Endothelial cell of umbilical vein (primary cell): ENCODE results near the gene LOXL4.

ENCODE experiments used
- EZH2 ChIP-seq: IDR thresholded peaks from 2 replicates; pipeline ENCODE4 v1.6.1; 2012; ENCODE audit warnings: borderline replicate concordance, low read depth, mild to moderate bottlenecking, moderate library complexity, low read length, inconsistent platforms; ENCODE audit not compliant: severe bottlenecking
- FOS ChIP-seq: IDR thresholded peaks from 2 replicates; pipeline ENCODE4 v1.6.1; 2011; ENCODE audit warnings: mild to moderate bottlenecking, low read length, moderate library complexity, borderline replicate concordance; ENCODE audit not compliant: insufficient read depth
- MYC ChIP-seq: IDR thresholded peaks from one replicate; pipeline ENCODE4 v1.6.1; 2011; ENCODE audit warnings: mild to moderate bottlenecking, low read depth, low read length
- POLR2A ChIP-seq: IDR thresholded peaks from 2 replicates; pipeline ENCODE4 v1.6.1; 2012; ENCODE audit warnings: low read depth, mild to moderate bottlenecking, control low read depth, low read length
- POLR2AphosphoS5 ChIP-seq: IDR thresholded peaks from 2 replicates; pipeline ENCODE4 v1.6.1; 2012; ENCODE audit warnings: low read depth, mild to moderate bottlenecking, control low read depth, low read length, moderate library complexity; ENCODE audit not compliant: insufficient read depth
- TF ChIP-seq, protein P1 (sequence below), 2 donors: IDR thresholded peaks; 1 replicate in 1 of 2; 2 replicates in 1 of 2; pipeline ENCODE4 v1.5.1; 2011; ENCODE audit warnings: low read length in 2 of 2, mild to moderate bottlenecking in 2 of 2, moderate library complexity in 2 of 2, control low read depth in 1 of 2, inconsistent platforms in 1 of 2, low read depth in 1 of 2; ENCODE audit not compliant: insufficient read depth in 1 of 2; ENCODE audit errors: extremely low read depth in 1 of 2
- TF ChIP-seq, protein P2 (sequence below): IDR thresholded peaks from 2 replicates; pipeline ENCODE4 v1.6.1; 2011; ENCODE audit not compliant: insufficient read depth, insufficient read length

DNA sequence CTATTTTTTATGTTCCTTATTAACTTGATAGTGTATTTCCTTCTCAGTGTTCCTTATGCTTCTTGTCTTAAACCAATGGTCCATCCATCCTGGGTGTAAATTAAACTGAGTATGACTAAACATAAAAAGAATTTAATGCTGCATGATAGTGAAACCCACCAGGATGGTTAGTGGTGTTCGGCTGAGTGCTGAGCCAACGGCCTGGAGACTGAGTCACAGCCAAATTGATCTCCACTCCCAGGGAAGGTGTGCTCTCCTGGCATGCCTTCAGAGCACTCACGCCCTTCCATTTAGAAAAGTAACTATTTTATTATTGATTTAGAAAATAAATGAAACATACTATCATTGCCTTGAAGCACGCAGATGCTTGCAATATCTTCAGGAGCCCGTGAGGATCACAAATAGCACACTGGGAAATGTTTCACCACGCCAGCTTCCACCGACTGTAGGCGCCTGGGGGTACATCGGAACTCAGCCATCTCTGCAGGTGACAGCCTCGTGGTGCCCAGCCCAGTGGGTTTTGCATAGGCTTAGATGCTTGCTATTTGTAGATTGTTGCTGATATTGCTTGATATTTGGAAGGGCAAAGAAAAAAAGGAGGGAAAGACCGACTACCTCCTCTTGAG is 40.0 kb upstream of the LOXL4 start:
- TF ChIP-seq MYC (no peak), EZH2 (no peak), POLR2AphosphoS5 (no peak), POLR2A (no peak), FOS (no peak)
- TF ChIP-seq, protein P1, sequence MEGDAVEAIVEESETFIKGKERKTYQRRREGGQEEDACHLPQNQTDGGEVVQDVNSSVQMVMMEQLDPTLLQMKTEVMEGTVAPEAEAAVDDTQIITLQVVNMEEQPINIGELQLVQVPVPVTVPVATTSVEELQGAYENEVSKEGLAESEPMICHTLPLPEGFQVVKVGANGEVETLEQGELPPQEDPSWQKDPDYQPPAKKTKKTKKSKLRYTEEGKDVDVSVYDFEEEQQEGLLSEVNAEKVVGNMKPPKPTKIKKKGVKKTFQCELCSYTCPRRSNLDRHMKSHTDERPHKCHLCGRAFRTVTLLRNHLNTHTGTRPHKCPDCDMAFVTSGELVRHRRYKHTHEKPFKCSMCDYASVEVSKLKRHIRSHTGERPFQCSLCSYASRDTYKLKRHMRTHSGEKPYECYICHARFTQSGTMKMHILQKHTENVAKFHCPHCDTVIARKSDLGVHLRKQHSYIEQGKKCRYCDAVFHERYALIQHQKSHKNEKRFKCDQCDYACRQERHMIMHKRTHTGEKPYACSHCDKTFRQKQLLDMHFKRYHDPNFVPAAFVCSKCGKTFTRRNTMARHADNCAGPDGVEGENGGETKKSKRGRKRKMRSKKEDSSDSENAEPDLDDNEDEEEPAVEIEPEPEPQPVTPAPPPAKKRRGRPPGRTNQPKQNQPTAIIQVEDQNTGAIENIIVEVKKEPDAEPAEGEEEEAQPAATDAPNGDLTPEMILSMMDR (IDR thresholded peaks at IDR 0.05; ENCODE audit: extremely low read depth in 1 of 2, insufficient read depth in 1 of 2, low read depth in 1 of 2, low read length in 2 of 2) = no peak
- TF ChIP-seq, protein P2, sequence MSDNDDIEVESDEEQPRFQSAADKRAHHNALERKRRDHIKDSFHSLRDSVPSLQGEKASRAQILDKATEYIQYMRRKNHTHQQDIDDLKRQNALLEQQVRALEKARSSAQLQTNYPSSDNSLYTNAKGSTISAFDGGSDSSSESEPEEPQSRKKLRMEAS = no peak
